HCT116 (cell line): ENCODE measurements around the gene SKI. TPM values are rescaled to one million over a fixed set of nuclear protein-coding genes. Genes with fewer than 3 reads are reported as not detected.
"Not testable (repeated sequence)": the region's sequence is repeated elsewhere in the genome, so short reads cannot be mapped to it uniquely, and the experiment has no call there.

Experiments used
- ATAC-seq: fragments of 200-7000 bp; cut with Tn5 transposase; 2 replicates; pipeline ENCODE4 v1.9.1; 2020; ENCODE audit warnings: mild to moderate bottlenecking, moderate library complexity
- BruUV-seq: library from RNA; stranded (reverse); fragments of 400-500 nt; replicated peaks from 2 replicates; lab custom pipeline; 2021; lab: Mats Ljungman, UMichigan
- CTCF ChIA-PET: fragments of 300-600 bp; sonication (Branson Sonifier 250); formaldehyde crosslinking; loops from one replicate; lab custom pipeline; 2021; ENCODE audit warnings: antibody characterized with exemption; lab: Charles Lee
- POLR2A ChIA-PET: fragments of 300-600, 350-600 bp; sonication (Branson Sonifier 250); formaldehyde crosslinking; loops from one replicate; lab custom pipeline; 2021; ENCODE audit warnings: antibody characterized with exemption; lab: Charles Lee
- RAD21 ChIA-PET, 2 experiments: fragments of 300-600 bp; sonication (Branson Sonifier 250); formaldehyde crosslinking; loops; one replicate each; lab custom pipeline; 2023; ENCODE audit warnings: low total read pairs in 2 of 2; ENCODE audit not compliant: uncharacterized antibody in 2 of 2, unreplicated experiment in 2 of 2, low non-redundant PET in 1 of 2; lab: Charles Lee
- DNase-seq: peaks from one replicate; pipeline ENCODE4 v3.0.0-alpha.2; 2010; ENCODE audit warnings: low read depth, low spot score
- H2AFZ ChIP-seq: fragments of 200-600 bp; shearing (Covaris generic), sonication (generic); 2 replicates; pipeline ENCODE4 v1.6.1; 2017; ENCODE audit warnings: low read depth, mixed run types, mixed read lengths, antibody characterized with exemption, low read length; ENCODE audit not compliant: poor library complexity, severe bottlenecking
- H3K27ac ChIP-seq: 2 replicates; pipeline ENCODE4 v1.5.1; 2012; ENCODE audit warnings: low read depth, low read length
- H3K27me3 ChIP-seq: fragments of 200-600 bp; sonication (generic); 2 replicates; pipeline ENCODE4 v1.6.1; 2016; ENCODE audit warnings: mixed run types, low read length, mixed read lengths; ENCODE audit not compliant: insufficient read depth
- H3K36me3 ChIP-seq, 2 experiments: fragments of 200-500 bp in 1 of 2; fragments of 200-600 bp in 1 of 2; sonication (Bioruptor generic) in 1 of 2; sonication (generic) in 1 of 2; 2 replicates each; pipeline versions ENCODE4 v1.5.1 to v1.6.1; 2014 to 2016; ENCODE audit warnings: low read length in 2 of 2, inconsistent platforms in 1 of 2, mixed read lengths in 1 of 2, mixed run types in 1 of 2; ENCODE audit not compliant: insufficient read depth in 2 of 2, control insufficient read depth in 1 of 2
- H3K4me1 ChIP-seq, 2 experiments: fragments of 200-600 bp in 1 of 2; sonication (generic) in 1 of 2; 2 replicates each; pipeline versions ENCODE4 v1.5.1 to v1.6.1; 2012 to 2017; ENCODE audit warnings: low read length in 2 of 2, inconsistent platforms in 1 of 2, mild to moderate bottlenecking in 1 of 2, mixed read lengths in 1 of 2, mixed run types in 1 of 2, moderate library complexity in 1 of 2; ENCODE audit not compliant: insufficient read depth in 2 of 2, control insufficient read depth in 1 of 2
- H3K4me2 ChIP-seq: fragments of 200-600 bp; sonication (generic); 2 replicates; pipeline ENCODE4 v1.6.1; 2017; ENCODE audit warnings: mixed run types, low read length, mixed read lengths
- H3K4me3 ChIP-seq, 2 experiments: fragments of 200-600 bp in 1 of 2; sonication (generic) in 1 of 2; replicated peaks in 1 of 2; 2 replicates each; pipeline ENCODE4 v1.5.1; 2011 to 2016; ENCODE audit warnings: low read length in 2 of 2, control low read depth in 1 of 2, low read depth in 1 of 2, mild to moderate bottlenecking in 1 of 2, mixed read lengths in 1 of 2, mixed run types in 1 of 2
- H3K79me2 ChIP-seq: fragments of 200-600 bp; sonication (generic); 2 replicates; pipeline ENCODE4 v1.6.1; 2017; ENCODE audit warnings: mild to moderate bottlenecking, mixed run types, low read length, moderate library complexity, mixed read lengths; ENCODE audit not compliant: insufficient read depth
- H3K9ac ChIP-seq: fragments of 200-600 bp; sonication (generic); 2 replicates; pipeline ENCODE4 v1.6.1; 2016; ENCODE audit warnings: low read length, mixed read lengths
- H3K9me2 ChIP-seq: fragments of 200-600 bp; sonication (generic), shearing (Covaris generic); 2 replicates; pipeline ENCODE4 v1.6.1; 2017; ENCODE audit warnings: mixed run types, mild to moderate bottlenecking, moderate library complexity; ENCODE audit not compliant: insufficient read depth
- H3K9me3 ChIP-seq, 2 experiments: fragments of 200-500 bp in 1 of 2; fragments of 200-600 bp in 1 of 2; sonication (Bioruptor generic) in 1 of 2; sonication (generic) in 1 of 2; 2 replicates each; pipeline ENCODE4 v1.6.1; 2014 to 2017; ENCODE audit warnings: low read length in 2 of 2, mixed read lengths in 2 of 2, inconsistent platforms in 1 of 2, low read depth in 1 of 2, mild to moderate bottlenecking in 1 of 2, mixed run types in 1 of 2, moderate library complexity in 1 of 2; ENCODE audit not compliant: control insufficient read depth in 1 of 2, insufficient read depth in 1 of 2
- H4K20me1 ChIP-seq: fragments of 200-600 bp; sonication (generic), shearing (Covaris generic); 2 replicates; pipeline ENCODE4 v1.6.1; 2017; ENCODE audit warnings: mixed run types, mild to moderate bottlenecking, moderate library complexity; ENCODE audit not compliant: insufficient read depth
- SRF ChIP-seq: IDR thresholded peaks from 2 replicates; pipeline ENCODE4 v1.6.1; 2012; ENCODE audit warnings: low read depth
- intact Hi-C: fragments of 100-400 bp; cut with micrococcal nuclease; formaldehyde crosslinking; loops from 2 replicates; pipeline ENCODE4 v1.10.0; 2022
- total RNA-seq: library from RNA; stranded (reverse); gene quantifications from one replicate; pipeline ENCODE4 v1.2.1, GENCODE V29; 2021; ENCODE audit not compliant: unreplicated experiment
- TF ChIP-seq, protein P1 (sequence below): IDR thresholded peaks from 2 replicates; pipeline ENCODE4 v1.6.1; 2012

SKI gene
- total RNA-seq, 1 experiment from 2014 or later: 56.2 TPM

GRCh38 chr1:2259668-2260402, 31.7 kb downstream of the SKI start:
- no peak overlapping the region for H3K4me3 ChIP-seq
- ATAC-seq (no peak), DNase-seq (no peak)
- H4K20me1 ChIP-seq: peaks cover 15% of the 10 kb centered on the region
- H3K79me2 ChIP-seq: peaks cover 100% of the 10 kb centered on the region
- no peaks in the 10 kb centered on the region for H3K9me2 ChIP-seq
- CTCF ChIA-PET: no interaction called here
- H3K4me2 ChIP-seq: no peak overlapping the region
- RAD21 ChIA-PET: no interaction called here
- intact Hi-C loops: no loop called here
- H3K4me1 ChIP-seq: peaks cover 0 to 15% of the 10 kb centered on the region in 2 experiments; a peak in 1 of 4 replicates
- H3K9me3 ChIP-seq: peaks cover 0 to 4% of the 10 kb centered on the region in 2 experiments; a peak in 1 of 4 replicates
- POLR2A ChIA-PET: no interaction called here
- H3K9ac ChIP-seq: no peak overlapping the region
- H3K27ac ChIP-seq: no peak overlapping the region
- H3K27me3 ChIP-seq: no peaks in the 10 kb centered on the region
- no peak for TF ChIP-seq SRF
- TF ChIP-seq, protein P1, sequence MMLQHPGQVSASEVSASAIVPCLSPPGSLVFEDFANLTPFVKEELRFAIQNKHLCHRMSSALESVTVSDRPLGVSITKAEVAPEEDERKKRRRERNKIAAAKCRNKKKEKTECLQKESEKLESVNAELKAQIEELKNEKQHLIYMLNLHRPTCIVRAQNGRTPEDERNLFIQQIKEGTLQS: no peak
- TF ChIP-seq, all 23 proteins: peak for 0
- H2AFZ ChIP-seq: no peak overlapping the region
- peaks cover 0 to 6% of the 10 kb centered on the region in 2 experiments; a peak in 1 of 4 replicates for H3K36me3 ChIP-seq
- no TSS peak for BruUV-seq

- CTCF ChIA-PET, H3K4me1 ChIP-seq: not testable (repeated sequence)
Measured at GRCh38 chr1:2260470-2260869, 32.4 kb downstream of the SKI start.

More at GRCh38 chr1:2260470-2260869, 32.4 kb downstream of the SKI start:
- H3K27me3 ChIP-seq, intact Hi-C loops, H3K36me3 ChIP-seq, H3K9ac ChIP-seq, ATAC-seq, H3K4me3 ChIP-seq, DNase-seq, BruUV-seq, H3K4me2 ChIP-seq, H2AFZ ChIP-seq, RAD21 ChIA-PET, H3K9me3 ChIP-seq, H3K27ac ChIP-seq, POLR2A ChIA-PET, H3K9me2 ChIP-seq: not testable (repeated sequence)
- peaks cover 15% of the 10 kb centered on the region for H4K20me1 ChIP-seq
- peaks cover 100% of the 10 kb centered on the region for H3K79me2 ChIP-seq
